Peyer's patch (tissue), 4 donors: ENCODE measurements around the gene ANKH. TPM values are rescaled to one million over a fixed set of nuclear protein-coding genes. Genes with fewer than 3 reads are reported as not detected.

Experiments used
- DNase-seq, 3 donors: peaks; one replicate each; pipeline ENCODE4 v3.0.0-alpha.2; 2017 to 2019
- H3K27ac ChIP-seq, 4 donors: fragments of 200-600 bp; sonication (generic); one replicate each; pipeline ENCODE4 v1.5.1; 2016 to 2019
- H3K27me3 ChIP-seq, 2 donors: fragments of 200-600 bp; sonication (generic); one replicate each; pipeline ENCODE4 v1.5.1; 2019
- H3K36me3 ChIP-seq, 3 donors: fragments of 200-600 bp; sonication (generic); one replicate each; pipeline ENCODE4 v1.5.1; 2016 to 2019
- H3K4me1 ChIP-seq, 4 donors: fragments of 200-600 bp; sonication (generic); one replicate each; pipeline ENCODE4 v1.5.1; 2016 to 2019
- H3K4me3 ChIP-seq, 4 donors: fragments of 200-600 bp; sonication (generic); 1 replicate in 3 of 4; 2 replicates in 1 of 4; pipeline ENCODE4 v1.5.1; 2016 to 2019; ENCODE audit warnings: mild to moderate bottlenecking in 1 of 4
- H3K9me3 ChIP-seq, 4 donors: fragments of 200-600 bp; sonication (generic); one replicate each; pipeline ENCODE4 v1.5.1; 2016 to 2019; ENCODE audit warnings: mild to moderate bottlenecking in 1 of 4
- CTCF ChIP-seq, 6 experiments: fragments of 450-650 bp in 4 of 6; fragments of 200-600 bp in 2 of 6; sonication (generic) in 1 of 6; IDR thresholded peaks; one replicate each; pipeline ENCODE4 v1.5.1; 2017 to 2019; ENCODE audit warnings: antibody characterized with exemption in 6 of 6, mild to moderate bottlenecking in 3 of 6, moderate library complexity in 1 of 6
- POLR2A ChIP-seq, 2 donors: fragments of 450-650 bp; IDR thresholded peaks; one replicate each; pipeline ENCODE4 v1.5.1; 2017; ENCODE audit warnings: antibody characterized with exemption in 2 of 2, mild to moderate bottlenecking in 2 of 2, moderate library complexity in 2 of 2
- total RNA-seq, 4 donors: library from RNA; depleted of rRNA; stranded (reverse); fragments of >200 nt; gene quantifications; one replicate each; pipeline ENCODE4 v1.1.0, GENCODE V29; 2016

ANKH gene
- total RNA-seq, 4 donors from 2014 or later, result 28.9 to 98.0 (median 96.1) TPM

- H3K36me3 ChIP-seq, result peaks cover 0 to 57% (median 0%) of the 10 kb centered on the region in 3 donors
- no peaks in the 10 kb centered on the region for H3K4me1 ChIP-seq
Measured at GRCh38 chr5:14742498-14742897, 129.1 kb downstream of the ANKH start.

GRCh38 chr5:14741801-14742440 lies 129.7 kb downstream of the ANKH start:
- Histone ChIP-seq H3K36me3 (peaks cover 0 to 51% (median 0%) of the 10 kb centered on the region in 3 donors), H3K4me1 (no peaks in the 10 kb centered on the region), H3K9me3 (no peaks in the 10 kb centered on the region), H3K27ac (no peak overlapping the region), H3K4me3 (no peak overlapping the region), H3K27me3 (no peaks in the 10 kb centered on the region)
- TF ChIP-seq POLR2A (IDR thresholded peaks at IDR 0.05), result no peak
- no peak for TF ChIP-seq CTCF (IDR thresholded peaks at IDR 0.05)
- no peak for DNase-seq

More at GRCh38 chr5:14742498-14742897, 129.1 kb downstream of the ANKH start:
- Histone ChIP-seq H3K9me3 (no peaks in the 10 kb centered on the region), H3K4me3 (no peak overlapping the region), H3K27me3 (no peaks in the 10 kb centered on the region), H3K27ac (no peak overlapping the region)
- DNase-seq, result no peak
- TF ChIP-seq CTCF (IDR thresholded peaks at IDR 0.05), result no peak
- TF ChIP-seq POLR2A (IDR thresholded peaks at IDR 0.05), result no peak

GRCh38 chr5:14741131-14741530 lies 130.4 kb downstream of the ANKH start:
- no peak for DNase-seq
- Histone ChIP-seq H3K36me3 (peaks cover 0 to 47% (median 0%) of the 10 kb centered on the region in 3 donors), H3K27ac (no peak overlapping the region), H3K27me3 (no peaks in the 10 kb centered on the region), H3K4me3 (no peak overlapping the region), H3K4me1 (no peaks in the 10 kb centered on the region), H3K9me3 (no peaks in the 10 kb centered on the region)
- TF ChIP-seq CTCF (IDR thresholded peaks at IDR 0.05), result no peak
- TF ChIP-seq POLR2A (IDR thresholded peaks at IDR 0.05), result no peak

- no peak for DNase-seq
- no peak overlapping the region for H3K4me3 ChIP-seq
- no peaks in the 10 kb centered on the region for H3K9me3 ChIP-seq
- TF ChIP-seq CTCF (IDR thresholded peaks at IDR 0.05) (no peak), POLR2A (IDR thresholded peaks at IDR 0.05) (no peak)
- H3K27ac ChIP-seq, result no peak overlapping the region
- no peaks in the 10 kb centered on the region for H3K4me1 ChIP-seq
- peaks cover 0 to 37% (median 0%) of the 10 kb centered on the region in 3 donors for H3K36me3 ChIP-seq
- H3K27me3 ChIP-seq, result no peaks in the 10 kb centered on the region
Measured at GRCh38 chr5:14739981-14740380, 131.6 kb downstream of the ANKH start.

- Histone ChIP-seq H3K4me3 (no peak overlapping the region), H3K9me3 (no peaks in the 10 kb centered on the region), H3K27me3 (no peaks in the 10 kb centered on the region), H3K36me3 (peaks cover 0 to 38% (median 0%) of the 10 kb centered on the region in 3 donors), H3K4me1 (no peaks in the 10 kb centered on the region), H3K27ac (no peak overlapping the region)
- DNase-seq, result no peak
- TF ChIP-seq POLR2A (IDR thresholded peaks at IDR 0.05) (no peak), CTCF (IDR thresholded peaks at IDR 0.05) (no peak)
Measured at GRCh38 chr5:14739538-14739937, 132.0 kb downstream of the ANKH start.
